IMR-90 (cell line): ENCODE results near the gene RPL36A. TPM values are rescaled to one million over a fixed set of nuclear protein-coding genes. Genes with fewer than 3 reads are reported as not detected.

ENCODE experiments used
- ATAC-seq: fragments of 200-7000 bp; cut with Tn5 transposase; 2 replicates; pipeline ENCODE4 v1.9.1; 2020; ENCODE audit warnings: low read depth, mild to moderate bottlenecking, moderate library complexity
- BruUV-seq: library from RNA; stranded (reverse); fragments of 400-500 nt; replicated peaks from 2 replicates; lab custom pipeline; 2021; lab: Mats Ljungman, UMichigan
- CTCF ChIA-PET: fragments of 300-600 bp; formaldehyde crosslinking; extraction: SDS; loops from one replicate; lab custom pipeline; 2021; ENCODE audit warnings: antibody characterized with exemption; lab: Yijun Ruan, JAX
- POLR2A ChIA-PET: fragments of 300-600 bp; sonication (Branson Sonifier 250); formaldehyde crosslinking; loops from one replicate; lab custom pipeline; 2022; ENCODE audit warnings: antibody characterized with exemption; ENCODE audit not compliant: unreplicated experiment; lab: Charles Lee
- DNase-seq: peaks from one replicate; pipeline ENCODE4 v3.0.0; 2013
- H2AFZ ChIP-seq: replicated peaks from 2 replicates; pipeline ENCODE3; 2013; ENCODE audit warnings: low read length, mild to moderate bottlenecking; ENCODE audit not compliant: poor library complexity
- H2AK5ac ChIP-seq: 2 replicates; pipeline ENCODE4 v1.6.1; 2013; ENCODE audit warnings: low read depth, low read length, inconsistent platforms
- H2AK9ac ChIP-seq: replicated peaks from 2 replicates; pipeline ENCODE3; 2013; ENCODE audit warnings: mild to moderate bottlenecking, low read depth, low read length, moderate library complexity; ENCODE audit not compliant: poor library complexity
- H2BK120ac ChIP-seq: 2 replicates; pipeline ENCODE4 v1.6.1; 2013; ENCODE audit warnings: low read depth, low read length, inconsistent platforms
- H2BK15ac ChIP-seq: 3 replicates; pipeline ENCODE4 v1.6.1; 2013; ENCODE audit warnings: low read depth, low read length, inconsistent platforms
- H2BK20ac ChIP-seq: 2 replicates; pipeline ENCODE4 v1.6.1; 2013; ENCODE audit warnings: low read depth, mild to moderate bottlenecking, inconsistent platforms, low read length, moderate library complexity
- H2BK5ac ChIP-seq: 2 replicates; pipeline ENCODE4 v1.6.1; 2013; ENCODE audit warnings: mild to moderate bottlenecking, low read depth, low read length, inconsistent platforms; ENCODE audit not compliant: poor library complexity, severe bottlenecking
- H3K14ac ChIP-seq: replicated peaks from 2 replicates; pipeline ENCODE4 v1.6.1; 2013; ENCODE audit warnings: low read depth, low read length, inconsistent platforms
- H3K18ac ChIP-seq: 2 replicates; pipeline ENCODE4 v1.6.1; 2013; ENCODE audit warnings: low read depth, low read length, control low read depth
- H3K23ac ChIP-seq: 2 replicates; pipeline ENCODE4 v1.6.1; 2013; ENCODE audit warnings: low read depth, low read length, inconsistent platforms
- H3K27ac ChIP-seq: 2 replicates; pipeline ENCODE4 v1.5.1; 2013; ENCODE audit warnings: mild to moderate bottlenecking, control low read depth, low read length; ENCODE audit not compliant: insufficient read depth
- H3K27me3 ChIP-seq: 2 replicates; pipeline ENCODE4 v1.6.1; 2013; ENCODE audit warnings: low read length; ENCODE audit not compliant: control insufficient read depth, insufficient read depth
- H3K36me3 ChIP-seq: 2 replicates; pipeline ENCODE4 v1.6.1; 2013; ENCODE audit warnings: low read length, mixed read lengths; ENCODE audit not compliant: control insufficient read depth, insufficient read depth
- H3K4ac ChIP-seq: 2 replicates; pipeline ENCODE4 v1.6.1; 2013; ENCODE audit warnings: low read depth, low read length, inconsistent platforms
- H3K4me1 ChIP-seq: 2 replicates; pipeline ENCODE4 v1.6.1; 2013; ENCODE audit warnings: low read length, mixed read lengths; ENCODE audit not compliant: control insufficient read depth, insufficient read depth
- H3K4me2 ChIP-seq: 2 replicates; pipeline ENCODE4 v1.6.1; 2013; ENCODE audit warnings: low read depth, mild to moderate bottlenecking, control low read depth, low read length, moderate library complexity
- H3K4me3 ChIP-seq: 2 replicates; pipeline ENCODE4 v1.5.1; 2013; ENCODE audit warnings: low read depth, mild to moderate bottlenecking, control low read depth, low read length, moderate library complexity; ENCODE audit not compliant: insufficient read depth
- H3K56ac ChIP-seq: 2 replicates; pipeline ENCODE4 v1.6.1; 2013; ENCODE audit warnings: low read length, inconsistent platforms; ENCODE audit not compliant: insufficient read depth; ENCODE audit errors: extremely low read depth
- H3K79me1 ChIP-seq, 2 experiments: 2 replicates each; pipeline ENCODE4 v1.6.1; 2013; ENCODE audit warnings: low read length in 2 of 2, inconsistent platforms in 1 of 2, low read depth in 1 of 2
- H3K9ac ChIP-seq: 2 replicates; pipeline ENCODE4 v1.6.1; 2013; ENCODE audit warnings: low read depth, low read length, control low read depth
- H3K9me1 ChIP-seq: 2 replicates; pipeline ENCODE4 v1.6.1; 2013; ENCODE audit warnings: low read length, inconsistent platforms; ENCODE audit not compliant: insufficient read depth
- H3K9me3 ChIP-seq: 2 replicates; pipeline ENCODE4 v1.6.1; 2013; ENCODE audit warnings: low read length; ENCODE audit not compliant: control insufficient read depth, insufficient read depth
- H4K20me1 ChIP-seq: 2 replicates; pipeline ENCODE4 v1.6.1; 2013; ENCODE audit warnings: low read length, inconsistent platforms; ENCODE audit not compliant: insufficient read depth
- H4K5ac ChIP-seq: 2 replicates; pipeline ENCODE4 v1.6.1; 2013; ENCODE audit warnings: mild to moderate bottlenecking, low read depth, low read length, control low read depth
- H4K8ac ChIP-seq, 2 experiments: 2 replicates each; pipeline ENCODE4 v1.6.1; 2013; ENCODE audit warnings: low read depth in 2 of 2, low read length in 2 of 2, control low read depth in 1 of 2, inconsistent platforms in 1 of 2
- H4K91ac ChIP-seq: 2 replicates; pipeline ENCODE4 v1.6.1; 2013; ENCODE audit warnings: low read depth, low read length, inconsistent platforms; ENCODE audit not compliant: insufficient read depth
- BHLHE40 ChIP-seq: fragments of 150-350 bp; IDR thresholded peaks from 2 replicates; pipeline ENCODE4 v1.6.1; 2016; ENCODE audit warnings: mild to moderate bottlenecking, low read depth, low read length
- CHD1 ChIP-seq: IDR thresholded peaks from 2 replicates; pipeline ENCODE4 v1.6.1; 2012; ENCODE audit warnings: low read depth, low read length, improper control_type of control experiment
- ELK1 ChIP-seq: fragments of 150-350 bp; IDR thresholded peaks from 2 replicates; pipeline ENCODE4 v1.6.1; 2016; ENCODE audit warnings: low read depth, mild to moderate bottlenecking, low read length, moderate library complexity, borderline replicate concordance
- MAFK ChIP-seq: IDR thresholded peaks from 2 replicates; pipeline ENCODE4 v1.6.1; 2012; ENCODE audit warnings: low read depth, low read length, improper control_type of control experiment
- MAZ ChIP-seq: IDR thresholded peaks from 2 replicates; pipeline ENCODE4 v1.6.1; 2012; ENCODE audit warnings: low read depth, mild to moderate bottlenecking, low read length, improper control_type of control experiment, moderate library complexity, borderline replicate concordance
- MXI1 ChIP-seq: IDR thresholded peaks from 2 replicates; pipeline ENCODE4 v1.6.1; 2012; ENCODE audit warnings: low read depth, mild to moderate bottlenecking, low read length, moderate library complexity, borderline replicate concordance
- NFE2L2 ChIP-seq: fragments of 150-350 bp; IDR thresholded peaks from 2 replicates; pipeline ENCODE4 v1.6.1; 2016; ENCODE audit warnings: low read depth, mild to moderate bottlenecking, low read length
- POLR2A ChIP-seq: IDR thresholded peaks from 2 replicates; pipeline ENCODE4 v1.6.1; 2012; ENCODE audit warnings: mild to moderate bottlenecking, low read depth, low read length
- RAD21 ChIP-seq: IDR thresholded peaks from 2 replicates; pipeline ENCODE4 v1.6.1; 2012; ENCODE audit warnings: low read length, improper control_type of control experiment
- RFX5 ChIP-seq: IDR thresholded peaks from 2 replicates; pipeline ENCODE4 v1.8.0; 2012; ENCODE audit warnings: low read depth, mild to moderate bottlenecking, low read length, moderate library complexity
- SMC3 ChIP-seq: fragments of 150-350 bp; IDR thresholded peaks from 2 replicates; pipeline ENCODE4 v1.6.1; 2016; ENCODE audit warnings: low read depth, mild to moderate bottlenecking, antibody characterized with exemption, low read length, moderate library complexity
- USF2 ChIP-seq: fragments of 150-350 bp; IDR thresholded peaks from 2 replicates; pipeline ENCODE4 v1.6.1; 2017; ENCODE audit warnings: mild to moderate bottlenecking, antibody characterized with exemption, low read length, low read depth
- WGBS, 2 experiments: methylation state at CpG; one replicate each; pipeline versions ENCODE4 v1.1.5 to v1.1.7; 2013; ENCODE audit warnings: missing lambda C conversion rate in 2 of 2; ENCODE audit not compliant: insufficient read length in 1 of 2; ENCODE audit errors: extremely low coverage in 2 of 2; 5-methylcytosine and 5-hydroxymethylcytosine counted together
- dilution Hi-C: fragments of 300-500 bp; cut with HindIII; formaldehyde crosslinking; loops from one replicate; pipeline ENCODE4 v1.14.3; 2018; ENCODE audit warnings: low sequenced_read_pairs; ENCODE audit not compliant: unreplicated experiment
- in situ Hi-C: fragments of 300-500 bp; cut with MboI; formaldehyde crosslinking; loops from 3 replicates; pipeline ENCODE4 v1.14.3; 2019; ENCODE audit warnings: low sequenced_read_pairs, inconsistent platforms, mixed read lengths
- intact Hi-C: fragments of 100-400 bp; cut with micrococcal nuclease; formaldehyde crosslinking; loops from 2 replicates; pipeline ENCODE4 v1.10.0; 2022
- polyA plus RNA-seq, 3 experiments: library from polyadenylated mRNA; depleted of rRNA; stranded (reverse); fragments of >200 nt; gene quantifications; 2 replicates each; pipeline ENCODE4 v1.2.3, GENCODE V29; 2012; ENCODE audit warnings: low replicate concordance in 1 of 3
- total RNA-seq: library from RNA; depleted of rRNA; stranded (reverse); fragments of >200 nt; gene quantifications from 2 replicates; pipeline ENCODE4 v1.2.3, GENCODE V29; 2012

RPL36A gene
- total and polyA plus RNA-seq, 2 of the 4 experiments (the other 2 are of a cell fraction) = 677 to 2,412 TPM

GRCh38 chrX:101359966-101360365, 30.8 kb upstream of the RPL36A start:
- ChIA-PET CTCF (no interaction called here), POLR2A (no interaction called here)
- Histone ChIP-seq H3K27ac (no peak overlapping the region), H2AK5ac (no peak overlapping the region), H3K14ac (no peak overlapping the region), H3K27me3 (peaks cover 10% of the 10 kb centered on the region; the same call in 1 of the 2 replicates), H4K20me1 (no peaks in the 10 kb centered on the region), H3K4me2 (no peak overlapping the region), H3K4ac (peak overlapping the region; percentile 9; the same call in 1 of the 2 replicates), H3K4me3 (no peak overlapping the region), H3K9me3 (no peaks in the 10 kb centered on the region), H2AFZ (peak overlapping the region; percentile 83), H3K4me1 (no peaks in the 10 kb centered on the region), H3K36me3 (no peaks in the 10 kb centered on the region), H4K91ac (no peak overlapping the region), H3K23ac (no peak overlapping the region), H2BK20ac (no peak overlapping the region), H3K56ac (no peak overlapping the region), H3K79me1 (no peaks in the 10 kb centered on the region), H2BK5ac (no peak overlapping the region), H3K9ac (no peak overlapping the region), H2BK15ac (no peak overlapping the region), H2BK120ac (no peak overlapping the region), H3K18ac (no peak overlapping the region), H4K8ac (peak overlapping the region in 1 of 2 experiments; percentile 40; a peak in 1 of 4 replicates), H2AK9ac (peak overlapping the region; percentile 63), H3K9me1 (peaks cover 5% of the 10 kb centered on the region; the same call in 1 of the 2 replicates), H4K5ac (no peak overlapping the region)
- no TSS peak for BruUV-seq
- in situ Hi-C loops = no loop called here
- DNase-seq (peak; percentile 52), ATAC-seq (peak; percentile 76)
- TF ChIP-seq NFE2L2 (no peak), MAZ (no peak), SMC3 (no peak), POLR2A (no peak), USF2 (no peak), BHLHE40 (no peak), ELK1 (no peak), CHD1 (no peak), MAFK (no peak), RFX5 (no peak), RAD21 (no peak), MXI1 (no peak)
- no CpG with 5 or more reads among the region's 1 CpG for WGBS, 2 experiments
- dilution Hi-C loops = no loop called here
- intact Hi-C loops = no loop called here
